Measurements from ENCODE around the gene PTPRM.
"Not testable (repeated sequence)": the region's sequence is repeated elsewhere in the genome, so short reads cannot be mapped to it uniquely, and the experiment has no call there.

PTPRM gene

DNA sequence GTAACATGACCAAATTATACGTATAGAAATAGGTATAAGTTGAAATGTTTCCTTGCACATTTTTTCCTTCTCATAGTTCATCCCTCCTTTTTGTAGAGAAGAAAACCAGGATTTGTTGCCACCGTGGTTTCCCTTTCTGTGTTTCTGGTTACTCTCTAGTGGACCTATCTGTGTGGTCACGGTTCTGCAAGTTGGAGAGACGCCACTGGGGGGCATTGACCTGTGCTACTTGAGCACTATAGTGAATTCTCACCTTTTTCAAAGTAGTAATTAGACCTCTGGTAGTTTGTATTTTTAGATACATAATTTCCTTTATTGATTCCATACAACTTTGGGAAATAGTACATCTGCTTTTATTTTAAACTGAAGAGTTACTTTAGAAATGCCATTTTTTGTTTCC is 444.8 kb downstream of the PTPRM start:
- DNase-seq: no peak

DNA sequence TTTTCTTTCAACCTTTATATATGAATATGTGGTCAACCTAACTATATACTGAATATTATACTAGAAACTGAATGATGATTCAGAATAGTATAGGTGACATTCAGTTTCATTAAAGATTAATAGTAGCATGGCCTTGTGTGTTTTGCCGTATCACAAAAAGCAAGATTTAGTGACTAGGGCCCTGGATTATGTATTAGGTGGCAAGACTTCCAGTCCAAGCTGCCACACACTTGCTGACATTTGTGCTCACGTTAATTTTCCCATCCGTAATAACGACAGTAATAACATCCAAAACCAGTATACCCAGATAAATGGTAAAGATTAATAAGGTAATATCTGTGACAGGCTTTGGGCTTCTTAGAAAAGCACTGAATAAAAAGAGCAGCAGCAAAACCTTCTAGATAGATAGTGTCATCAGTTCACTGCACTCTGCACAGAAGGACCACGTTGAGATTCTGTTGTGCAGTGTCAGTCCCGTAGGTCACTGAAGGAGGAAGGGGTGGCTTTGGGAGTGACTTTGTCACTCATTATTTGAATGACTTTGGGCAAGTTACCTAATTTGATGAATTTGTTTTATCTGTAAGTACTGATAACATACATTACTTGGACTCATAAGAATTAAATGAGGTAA is 451.7 kb downstream of the PTPRM start:
- no peak for DNase-seq

DNA sequence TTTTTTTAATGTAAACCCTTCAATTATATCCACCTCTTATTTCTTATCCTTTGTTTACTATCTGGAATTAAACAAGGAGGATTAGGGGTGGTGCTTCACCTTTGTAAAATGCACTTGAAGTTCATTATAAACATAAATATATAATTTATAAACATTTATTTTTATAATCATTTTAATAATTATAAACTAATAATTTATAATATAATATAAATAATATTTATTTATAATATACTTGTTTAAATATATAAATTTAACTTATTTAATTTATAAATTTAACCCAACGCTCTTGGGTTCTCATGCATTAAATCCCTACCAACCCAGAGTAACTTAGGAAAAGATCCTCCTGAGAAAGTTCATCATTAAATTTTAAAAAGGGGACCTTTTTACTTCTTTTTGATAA is 452.5 kb downstream of the PTPRM start:
- no peak for DNase-seq

DNA sequence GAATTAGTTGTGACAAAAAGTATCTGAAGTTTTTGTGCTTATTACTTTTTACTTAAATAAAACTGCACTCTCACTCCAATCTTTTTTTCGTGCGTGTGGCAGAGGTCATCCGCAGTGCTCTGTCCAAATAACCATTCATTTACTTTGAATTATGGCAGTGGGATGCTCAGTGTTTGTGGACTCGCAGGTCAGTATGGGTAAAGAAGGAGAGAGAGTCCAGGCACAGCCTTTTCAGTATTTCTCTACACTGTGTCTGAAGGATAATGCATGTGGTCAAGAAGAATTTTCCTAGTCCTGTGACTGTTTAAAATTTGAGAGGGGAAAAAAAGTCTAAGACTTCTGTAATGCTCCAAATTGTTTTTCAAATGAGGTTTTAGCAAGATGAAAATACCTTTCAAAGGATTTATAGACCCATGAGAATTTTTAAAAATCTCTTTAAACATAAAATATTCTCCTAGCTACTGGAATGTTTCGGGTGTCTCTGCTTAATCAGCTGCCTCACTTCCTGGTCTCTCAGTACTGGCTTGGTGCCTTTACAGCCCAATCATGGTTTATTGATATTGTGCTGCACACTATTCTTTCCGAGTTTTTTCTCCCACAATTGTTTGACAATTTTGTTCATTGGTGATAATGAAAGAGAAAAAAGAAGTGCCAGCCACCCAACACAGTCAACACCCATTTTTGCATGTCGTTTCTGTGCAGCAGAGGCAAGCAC is 453.2 kb downstream of the PTPRM start:
- no peak for DNase-seq

DNA sequence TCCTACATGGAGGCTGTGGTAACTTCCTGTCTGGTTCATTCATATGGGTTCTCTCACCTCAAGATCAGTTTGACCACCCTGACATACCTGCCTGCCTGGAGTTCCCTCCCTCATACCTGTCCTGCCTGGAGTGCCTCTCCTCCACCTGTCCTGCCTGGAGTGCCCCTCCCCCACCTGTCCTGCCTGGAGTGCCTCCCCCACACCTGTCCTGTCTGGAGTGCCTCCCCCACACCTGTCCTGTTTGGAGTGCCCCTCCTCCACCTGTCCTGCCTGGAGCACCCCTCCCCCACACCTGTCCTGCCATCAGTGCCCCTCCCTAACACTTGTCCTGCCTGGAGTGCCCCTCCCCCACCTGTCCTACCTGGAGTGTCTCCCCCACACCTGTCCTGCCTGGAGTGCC is 461.9 kb downstream of the PTPRM start:
- no peak for DNase-seq

DNA sequence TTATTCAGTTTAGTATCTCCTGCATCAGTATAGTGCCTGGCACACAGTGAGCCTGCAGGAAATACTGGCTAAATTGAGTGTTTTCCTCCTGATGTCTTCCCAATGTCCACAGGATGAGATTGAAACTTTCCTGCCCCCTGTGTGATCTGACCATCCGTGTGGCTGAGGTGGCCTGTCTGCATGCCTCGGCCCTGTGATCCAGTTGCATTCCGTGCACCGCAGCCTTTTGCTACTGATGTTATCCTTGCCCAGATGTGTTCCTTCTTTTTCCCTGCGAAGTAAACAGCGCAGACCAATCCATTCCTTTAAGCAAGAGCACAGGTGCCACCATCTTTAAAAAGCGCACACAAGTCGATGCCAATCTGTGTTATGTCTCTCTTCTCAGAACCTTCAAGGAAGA is 462.6 kb downstream of the PTPRM start:
- no peak for DNase-seq

DNA sequence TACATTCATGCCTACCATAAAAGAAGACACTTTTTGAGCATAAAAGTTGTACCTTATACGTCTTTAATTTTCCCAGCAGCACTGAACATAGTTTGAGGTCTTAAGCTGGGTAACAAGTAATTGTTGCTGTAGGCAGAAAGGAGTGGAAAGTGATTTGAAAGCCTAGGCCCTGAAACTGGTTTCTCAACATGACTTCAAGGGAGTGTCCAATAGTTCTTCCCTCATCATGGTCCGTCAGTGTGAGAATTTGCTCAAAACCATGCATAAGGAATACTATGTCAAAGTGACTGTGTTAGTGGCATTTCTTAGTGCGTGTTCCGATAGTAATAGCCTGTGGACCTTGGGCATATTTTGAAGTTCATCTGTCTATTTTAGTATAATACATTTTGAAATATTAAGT is 463.1 kb downstream of the PTPRM start:
- no peak for DNase-seq

DNA sequence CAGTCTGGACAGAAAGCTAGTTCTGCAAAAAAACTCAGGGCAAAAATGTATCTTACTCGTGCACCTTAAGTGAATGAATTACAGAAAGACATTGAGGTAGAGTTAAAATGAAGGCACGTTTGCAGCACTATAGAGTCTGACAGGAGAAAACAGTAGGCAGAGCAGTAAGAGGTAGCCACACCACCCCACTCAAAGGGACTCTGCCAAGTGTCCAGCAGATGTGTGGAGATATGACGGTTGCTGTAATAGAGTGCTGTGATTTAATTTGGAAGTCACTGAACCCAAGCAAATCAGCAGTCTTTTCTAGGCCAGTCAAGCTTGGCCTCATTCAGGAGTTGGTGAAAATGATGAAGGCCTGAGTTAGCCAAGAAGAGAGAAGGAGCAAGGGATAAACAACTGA is 464.4 kb downstream of the PTPRM start:
- no peak for DNase-seq

DNA sequence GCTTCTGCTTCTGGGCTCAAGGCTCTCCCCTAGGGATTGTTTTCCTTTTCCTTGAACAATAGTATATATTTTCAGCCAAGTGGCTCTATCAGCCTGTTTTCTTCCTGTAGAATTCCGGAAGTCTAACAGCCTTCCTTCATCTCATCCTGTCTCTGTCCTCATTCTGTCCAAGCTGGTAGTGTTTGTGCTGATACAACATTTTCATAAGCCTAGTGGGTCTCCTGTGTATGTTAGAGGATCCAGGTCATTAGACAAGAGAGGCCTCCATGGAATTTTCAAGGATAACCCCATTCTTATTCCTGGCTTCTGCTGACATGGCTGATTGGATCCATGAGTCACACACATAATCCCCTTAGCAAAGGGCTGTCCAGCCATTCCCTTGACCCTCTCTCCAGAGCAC is 467.6 kb downstream of the PTPRM start:
- no peak for DNase-seq

DNA sequence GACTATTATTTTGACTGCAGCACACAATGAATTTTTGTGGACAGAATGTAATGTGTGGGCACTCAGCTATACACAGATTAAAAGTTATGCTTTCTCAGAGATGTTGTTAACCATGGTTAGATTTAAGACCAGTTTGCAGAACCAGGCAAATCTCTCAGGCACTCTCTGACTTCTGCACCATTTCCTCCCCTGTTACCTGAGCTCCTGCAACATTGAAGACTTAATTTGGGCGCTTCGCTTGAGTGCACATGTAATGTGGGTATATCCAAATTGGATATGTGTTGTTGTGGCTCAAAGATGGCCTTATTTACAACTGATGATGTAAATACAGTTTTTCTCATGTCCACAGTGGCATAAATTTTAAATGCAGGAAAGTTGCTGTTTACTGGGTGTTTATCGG is 469.4 kb downstream of the PTPRM start:
- no peak for DNase-seq

DNA sequence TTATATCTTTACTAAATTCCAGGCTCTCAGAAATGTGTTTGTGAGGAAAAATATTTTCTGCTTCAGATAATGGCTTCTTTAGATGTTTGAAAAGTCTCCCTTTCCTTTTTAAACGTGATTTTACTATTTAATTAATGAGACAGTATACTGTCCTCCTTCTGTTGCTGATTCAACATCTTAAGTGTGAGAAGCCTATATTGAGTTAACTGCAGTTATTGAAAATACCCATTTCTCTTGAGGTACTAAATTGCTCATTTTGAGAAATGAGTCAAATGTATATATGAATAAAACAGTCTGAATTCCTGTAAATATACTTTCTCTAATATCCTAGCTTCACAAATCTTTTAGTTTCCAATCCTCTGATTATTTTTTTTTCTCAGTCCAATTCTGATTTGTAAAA is 470.2 kb downstream of the PTPRM start:
- no peak for DNase-seq

DNA sequence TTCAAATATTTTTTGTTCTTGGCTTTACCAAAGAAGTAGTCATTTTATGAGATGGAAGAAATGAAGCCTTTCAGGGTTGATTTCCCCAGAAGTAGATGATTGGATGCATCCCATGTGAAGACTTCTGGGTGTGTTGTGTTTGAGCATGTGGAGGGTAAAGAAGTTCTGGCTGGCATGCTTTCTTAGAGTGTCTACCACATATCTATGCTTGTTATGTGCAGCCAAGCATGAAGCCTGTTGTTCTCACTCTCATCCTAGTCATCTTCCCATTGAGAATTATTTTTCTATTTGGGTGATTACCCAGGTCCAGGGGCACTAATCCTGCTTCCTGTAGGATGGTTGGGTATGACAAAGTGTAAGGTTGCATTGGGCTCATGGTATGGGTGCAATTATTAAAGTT is 472.9 kb downstream of the PTPRM start:
- DNase-seq: no peak

DNA sequence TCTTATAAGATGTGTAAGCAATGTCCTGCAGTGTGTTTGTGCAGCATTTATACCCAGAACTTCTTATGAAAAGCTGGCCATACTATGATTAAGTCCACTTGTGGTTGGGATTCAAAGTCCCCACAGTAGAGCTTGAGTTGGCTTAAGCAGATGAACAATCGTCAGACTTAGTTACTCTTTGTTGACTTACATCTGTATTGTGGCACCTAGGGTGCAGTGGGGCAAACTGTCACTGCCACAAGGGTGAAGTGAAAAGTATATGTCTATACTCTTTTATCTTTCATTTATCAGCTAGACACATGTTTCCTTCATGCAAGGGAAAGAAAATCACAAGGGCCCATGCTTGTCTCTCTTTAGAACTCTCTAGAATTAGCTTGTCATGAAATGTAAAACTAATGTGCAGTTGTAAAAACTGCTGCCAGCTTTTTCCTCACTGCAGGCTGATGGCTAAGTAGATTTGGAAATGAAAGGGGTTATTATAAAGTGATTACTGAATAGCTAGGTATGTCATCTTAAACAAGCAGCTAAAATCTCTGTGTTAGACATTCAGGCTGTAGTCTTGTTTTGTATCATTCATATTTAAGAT is 474.5 kb downstream of the PTPRM start:
- DNase-seq: no peak

DNA sequence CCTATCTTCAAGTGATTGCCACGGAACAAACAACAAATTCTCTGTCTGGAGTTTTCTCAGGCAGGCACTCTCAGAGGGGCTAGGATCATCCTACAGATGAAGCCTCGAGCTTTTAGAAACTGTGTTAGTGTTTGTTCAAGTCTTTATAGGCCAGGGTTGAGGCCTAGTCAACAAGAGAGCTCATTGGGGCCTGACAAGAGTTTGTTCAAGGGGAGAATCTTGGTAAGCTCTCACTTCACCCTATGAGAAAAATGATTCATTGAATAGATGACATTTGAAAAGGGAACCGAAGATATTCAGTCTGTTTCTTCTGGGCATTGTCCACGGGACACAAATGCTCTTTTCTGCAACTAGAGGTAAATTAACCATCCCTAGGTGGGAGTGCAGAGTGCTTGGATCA is 476.9 kb downstream of the PTPRM start:
- no peak for DNase-seq

DNA sequence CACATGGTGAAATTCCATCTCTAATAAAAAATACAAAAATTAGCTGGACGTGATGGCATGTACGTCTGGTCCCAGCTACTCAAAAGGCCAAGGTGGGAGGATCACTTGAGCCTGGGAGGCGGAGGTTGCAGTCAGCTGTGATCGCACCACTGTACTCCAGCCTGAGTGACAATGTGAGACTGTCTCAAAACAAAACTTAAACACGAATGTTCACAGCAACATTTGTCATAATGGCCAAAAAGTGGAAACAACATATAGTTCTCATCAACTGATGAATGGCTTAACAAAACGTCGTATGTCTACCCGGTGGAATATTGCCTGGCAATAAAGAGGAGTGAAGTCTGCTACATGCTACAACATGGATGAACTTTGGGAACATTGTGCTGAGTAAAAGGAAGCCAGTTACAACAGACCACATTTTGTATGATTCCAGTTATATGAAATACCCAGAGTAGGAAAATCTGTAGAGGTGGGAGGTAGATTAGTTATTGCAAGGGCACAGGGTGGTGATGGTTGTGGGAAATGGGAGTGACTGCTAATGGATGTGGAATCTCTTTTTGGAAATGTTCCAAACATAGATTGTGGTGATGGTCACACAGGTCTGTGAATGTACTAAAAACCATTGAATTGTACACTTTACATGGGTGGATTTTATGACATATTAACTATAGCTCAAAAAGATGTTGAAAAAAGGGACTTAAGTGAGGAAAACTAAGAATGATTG is 478.2 kb downstream of the PTPRM start:
- no peak for DNase-seq

DNA sequence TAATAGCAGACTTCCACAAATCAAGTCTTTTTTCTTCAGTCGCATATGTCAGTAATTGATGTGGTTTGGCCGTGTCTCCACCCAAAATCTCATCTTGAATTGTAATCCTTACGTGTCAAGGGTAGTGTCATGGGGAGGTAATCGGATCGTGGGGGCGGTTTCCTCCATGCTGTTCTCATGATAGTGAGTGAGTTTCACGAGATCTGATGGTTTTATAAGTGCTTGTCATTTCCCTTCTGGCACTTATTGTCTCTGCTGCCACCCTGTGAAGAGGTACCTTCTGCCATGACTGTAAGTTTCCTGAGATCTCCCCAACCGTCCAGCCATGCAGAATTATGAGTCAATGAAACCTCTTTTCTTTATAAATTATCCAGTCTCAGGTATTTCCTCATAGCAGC is 478.8 kb downstream of the PTPRM start:
- DNase-seq: no peak

DNA sequence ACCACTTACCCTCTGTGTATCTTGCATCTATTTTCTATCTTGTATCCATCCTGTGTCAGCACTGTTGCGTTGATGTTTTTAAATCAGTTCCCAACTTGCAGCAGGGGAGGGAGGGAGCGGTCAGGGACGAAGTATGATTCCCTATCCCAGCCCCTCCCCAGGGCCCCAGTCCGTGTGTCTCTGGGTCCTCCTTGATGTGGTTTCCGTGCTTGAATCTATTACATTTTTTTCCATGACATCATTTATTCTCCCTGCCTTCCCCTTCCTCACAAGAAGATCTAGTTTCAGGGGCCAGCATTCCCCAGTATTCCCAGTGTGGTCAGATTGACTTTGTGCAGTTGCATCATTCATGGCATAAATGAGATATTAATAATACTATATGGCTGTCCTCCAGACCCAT is 479.3 kb downstream of the PTPRM start:
- no peak for DNase-seq

DNA sequence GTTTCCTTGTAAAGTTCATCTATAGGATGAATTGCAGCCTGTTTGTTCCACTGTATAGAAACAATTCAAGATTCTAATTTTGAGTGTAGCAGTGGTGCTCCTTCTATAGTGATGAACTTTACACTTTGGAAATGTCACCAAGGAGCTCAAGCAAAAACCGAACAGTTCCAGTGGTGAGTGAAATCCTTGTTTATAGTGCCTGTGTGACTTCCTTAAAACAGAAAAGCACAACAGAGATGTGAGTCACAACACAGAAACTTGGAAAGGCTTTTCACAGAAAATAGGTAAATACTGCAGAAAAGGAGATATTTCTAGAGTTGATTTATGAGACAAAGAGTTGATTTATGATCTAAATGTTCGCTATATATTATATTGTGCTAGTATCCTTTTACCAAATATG is 482.0 kb downstream of the PTPRM start:
- no peak for DNase-seq

DNA sequence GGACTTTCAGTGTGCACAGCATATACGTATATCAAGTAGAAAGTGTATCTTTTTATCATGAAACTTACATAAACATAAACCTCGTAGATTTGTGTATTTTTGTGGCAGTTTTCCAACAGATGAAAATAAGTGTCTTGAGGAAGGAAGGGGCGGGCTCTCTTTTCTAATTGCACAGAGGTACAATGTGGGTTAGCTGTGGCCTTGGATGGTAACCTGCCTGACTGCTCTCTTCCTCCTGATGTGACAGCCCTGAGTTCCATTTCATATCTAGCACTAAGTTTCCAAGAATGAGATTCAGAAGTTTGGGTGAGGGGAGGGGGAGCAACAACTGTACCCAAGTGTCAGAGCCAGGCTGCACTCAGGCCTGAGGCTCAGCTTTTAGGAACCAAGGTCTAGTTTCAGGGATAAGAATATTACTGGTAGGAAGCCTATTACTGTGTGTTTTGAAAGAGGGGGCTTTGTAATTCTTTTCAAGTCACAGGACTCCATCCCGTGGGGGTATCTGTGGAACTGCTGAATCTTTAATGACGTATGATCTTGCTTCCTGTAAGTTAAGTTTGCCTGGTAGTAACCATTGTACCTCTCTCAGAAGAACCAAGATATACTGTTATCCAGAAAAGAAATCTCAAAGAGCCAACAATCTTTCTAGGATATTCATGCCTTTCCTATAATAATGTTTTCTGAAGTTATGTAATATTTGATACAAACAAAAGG is 483.7 kb downstream of the PTPRM start:
- DNase-seq: no peak

DNA sequence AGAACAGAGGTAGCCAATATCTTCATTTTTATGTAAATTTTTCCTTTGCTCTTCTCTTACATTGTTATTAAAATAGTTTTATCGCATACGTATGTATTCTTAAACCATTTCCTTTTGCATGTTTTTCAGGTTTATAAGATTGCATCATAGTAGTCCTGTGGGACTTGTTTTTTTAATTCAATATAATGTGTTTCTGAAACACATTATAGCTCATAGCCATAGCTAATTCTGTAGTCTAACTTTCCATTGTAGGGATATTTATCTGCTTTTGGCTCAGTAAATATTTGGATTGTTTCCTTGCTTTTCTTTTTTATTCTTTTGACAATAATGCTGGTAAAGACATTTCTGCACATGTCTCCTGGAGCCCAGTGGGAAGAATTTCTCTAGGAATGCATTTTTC is 484.3 kb downstream of the PTPRM start:
- DNase-seq: no peak

DNA sequence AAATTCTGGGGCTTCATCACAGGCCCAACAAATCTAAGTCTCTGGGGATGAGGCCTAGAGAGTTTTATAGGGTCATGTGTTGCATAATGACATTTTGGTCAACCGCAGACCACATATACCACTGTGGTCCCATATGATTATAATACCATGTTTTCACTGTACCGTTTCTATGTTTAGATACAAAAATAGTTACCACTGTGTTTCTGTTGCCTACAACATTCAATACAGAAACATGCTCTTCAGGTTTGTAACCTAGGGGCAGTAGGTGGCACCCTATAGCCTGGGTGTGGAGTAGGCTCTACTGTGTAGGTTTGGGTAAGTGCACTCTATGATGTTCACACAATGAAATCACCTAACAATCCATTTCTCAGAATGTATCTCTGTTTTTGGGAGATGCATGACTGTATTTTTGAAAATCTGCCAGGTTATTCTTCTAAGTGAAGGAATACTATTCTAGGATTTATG is 485.2 kb downstream of the PTPRM start:
- DNase-seq: no peak

DNA sequence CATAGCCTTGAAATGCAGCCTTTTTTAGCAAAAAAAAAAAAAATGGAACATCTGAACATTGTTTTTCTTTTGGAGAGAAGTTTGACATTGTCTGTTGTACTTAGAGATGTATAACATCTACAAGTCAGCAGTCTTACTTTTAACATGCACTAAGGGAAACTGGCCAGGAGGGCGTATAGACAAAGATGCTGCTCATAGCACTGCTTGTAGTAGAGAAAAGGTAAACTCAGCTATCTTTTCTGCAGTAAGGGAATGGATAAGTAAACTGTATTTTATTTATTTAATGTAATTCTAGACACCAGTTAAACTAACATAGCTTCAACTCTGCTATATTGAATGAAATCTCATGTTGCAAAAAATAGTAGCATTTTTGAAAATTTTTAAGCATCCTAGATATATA is 489.6 kb downstream of the PTPRM start:
- DNase-seq: no peak

DNA sequence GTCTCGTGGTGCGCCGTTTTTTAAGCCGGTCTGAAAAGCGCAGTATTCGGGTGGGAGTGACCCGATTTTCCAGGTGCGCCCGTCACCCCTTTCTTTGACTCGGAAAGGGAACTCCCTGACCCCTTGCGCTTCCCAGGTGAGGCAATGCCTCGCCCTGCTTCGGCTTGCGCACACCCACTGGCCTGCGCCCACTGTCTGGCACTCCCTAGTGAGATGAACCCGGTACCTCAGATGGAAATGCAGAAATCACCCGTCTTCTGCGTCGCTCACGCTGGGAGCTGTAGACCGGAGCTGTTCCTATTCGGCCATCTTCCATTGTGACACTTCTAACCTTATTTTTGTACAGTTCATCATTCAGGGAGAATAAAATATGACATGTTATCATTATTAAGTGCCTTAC is 496.0 kb downstream of the PTPRM start:
- not testable (repeated sequence) for DNase-seq

All from right kidney (tissue), 1 donor.